A673 (cell line): ENCODE measurements around the gene CERS5. TPM values are rescaled to one million over a fixed set of nuclear protein-coding genes. Genes with fewer than 3 reads are reported as not detected.
A peak's percentile ranks its signal among the peaks of the same experiment; 100 is the strongest.

ENCODE experiments used
- BruUV-seq: library from RNA; stranded (reverse); fragments of 400-500 nt; replicated peaks from 2 replicates; lab custom pipeline; 2021; lab: Mats Ljungman, UMichigan
- CTCF ChIA-PET: fragments of 300-600 bp; sonication (Branson Sonifier 250); formaldehyde crosslinking; loops from one replicate; lab custom pipeline; 2022; ENCODE audit warnings: antibody characterized with exemption; lab: Charles Lee
- POLR2A ChIA-PET: fragments of 300-600 bp; sonication (Branson Sonifier 250); formaldehyde crosslinking; loops from one replicate; lab custom pipeline; 2022; ENCODE audit warnings: antibody characterized with exemption; ENCODE audit not compliant: low non-redundant PET; lab: Charles Lee
- DNase-seq: peaks from one replicate; pipeline ENCODE4 v3.0.0-alpha.2; 2015; ENCODE audit warnings: low spot score
- H3K27ac ChIP-seq: fragments of 200-600 bp; sonication (generic); 2 replicates; pipeline ENCODE4 v1.5.1; 2016; ENCODE audit warnings: mixed run types, low read depth, mild to moderate bottlenecking, mixed read lengths, antibody characterized with exemption, low read length; ENCODE audit not compliant: poor library complexity, severe bottlenecking
- H3K27me3 ChIP-seq: fragments of 200-600 bp; sonication (generic); replicated peaks from 2 replicates; pipeline ENCODE4 v1.6.1; 2017; ENCODE audit warnings: mixed run types, low read depth, mild to moderate bottlenecking, mixed read lengths, antibody characterized with exemption, low read length; ENCODE audit not compliant: insufficient read depth, poor library complexity
- H3K36me3 ChIP-seq: fragments of 200-600 bp; sonication (generic); 2 replicates; pipeline ENCODE4 v1.6.1; 2016; ENCODE audit warnings: mixed run types, mild to moderate bottlenecking, mixed read lengths, antibody characterized with exemption, low read length; ENCODE audit not compliant: insufficient read depth, poor library complexity, severe bottlenecking
- H3K4me1 ChIP-seq: fragments of 200-600 bp; sonication (generic); 2 replicates; pipeline ENCODE4 v1.6.1; 2017; ENCODE audit warnings: mixed run types, mild to moderate bottlenecking, mixed read lengths, antibody characterized with exemption, low read length; ENCODE audit not compliant: insufficient read depth, poor library complexity, severe bottlenecking
- H3K4me3 ChIP-seq: fragments of 200-600 bp; sonication (generic); 2 replicates; pipeline ENCODE4 v1.5.1; 2016; ENCODE audit warnings: low read depth, mixed run types, mild to moderate bottlenecking, mixed read lengths, low read length; ENCODE audit not compliant: poor library complexity, severe bottlenecking
- H3K9me3 ChIP-seq: fragments of 200-600 bp; sonication (generic); 2 replicates; pipeline ENCODE4 v1.6.1; 2016; ENCODE audit warnings: mixed run types, low read depth, mild to moderate bottlenecking, mixed read lengths, antibody characterized with exemption, low read length; ENCODE audit not compliant: poor library complexity, severe bottlenecking
- CTCF ChIP-seq: fragments of 300-800, 200-600 bp; sonication (generic); conservative IDR thresholded peaks from 2 replicates; pipeline ENCODE4 v1.5.1; 2017; ENCODE audit warnings: low read depth, mild to moderate bottlenecking, antibody characterized with exemption, low read length, moderate library complexity, mixed read lengths
- EZH2 ChIP-seq: fragments of 200-600 bp; sonication (generic); IDR thresholded peaks from 2 replicates; pipeline ENCODE4 v1.6.1; 2017; ENCODE audit warnings: borderline replicate concordance, low read depth, mild to moderate bottlenecking, mixed read lengths, antibody characterized with exemption, low read length; ENCODE audit not compliant: poor library complexity, severe bottlenecking
- intact Hi-C: fragments of 100-400 bp; cut with micrococcal nuclease; formaldehyde crosslinking; loops from one replicate; pipeline ENCODE4 v1.10.0; 2022; ENCODE audit not compliant: unreplicated experiment
- total RNA-seq: library from RNA; stranded (reverse); gene quantifications from 2 replicates; pipeline ENCODE4 v1.2.3, GENCODE V29; 2021

CERS5 gene
- total RNA-seq, 1 experiment from 2014 or later = 57.0 TPM

GRCh38 chr12:50213439-50213838, 46.3 kb upstream of the CERS5 start:
- CTCF ChIA-PET = no interaction called here
- no TSS peak for BruUV-seq
- peaks cover 37% of the 10 kb centered on the region for H3K4me1 ChIP-seq
- no peaks in the 10 kb centered on the region for H3K27me3 ChIP-seq
- no peaks in the 10 kb centered on the region for H3K9me3 ChIP-seq
- no peak for TF ChIP-seq EZH2
- no peak for TF ChIP-seq CTCF
- no peak for DNase-seq
- no peaks in the 10 kb centered on the region for H3K36me3 ChIP-seq
- H3K4me3 ChIP-seq = no peak overlapping the region
- intact Hi-C loops = no loop called here
- H3K27ac ChIP-seq = peak overlapping the region; percentile 1
- POLR2A ChIA-PET = interaction anchor here (0.6 kb wide), 1 partner anchor 17 kb away, joined by 12 read pairs; no protein-coding TSS in a partner anchor

- Histone ChIP-seq H3K27me3 (no peaks in the 10 kb centered on the region), H3K4me3 (peak overlapping the region; percentile 11), H3K36me3 (no peaks in the 10 kb centered on the region), H3K4me1 (peaks cover 37% of the 10 kb centered on the region), H3K27ac (peak overlapping the region; percentile 82), H3K9me3 (no peaks in the 10 kb centered on the region)
- BruUV-seq = no TSS peak
- DNase-seq = no peak
- TF ChIP-seq CTCF (no peak), EZH2 (no peak)
- ChIA-PET POLR2A (interaction anchor here (0.6 to 0.7 kb wide), 2 partner anchors 10 to 37 kb away, joined by 3 to 4 read pairs; no protein-coding TSS in a partner anchor), CTCF (interaction anchor here (0.6 to 1.5 kb wide), 2 partner anchors 15 to 102 kb away, joined by 4 to 5 read pairs; no protein-coding TSS in a partner anchor)
- intact Hi-C loops = no loop called here
Measured at GRCh38 chr12:50212071-50212467, 44.9 kb upstream of the CERS5 start.

GRCh38 chr12:50211392-50212070, 44.4 kb upstream of the CERS5 start:
- ChIA-PET POLR2A (interaction anchor here (0.5 to 0.7 kb wide), 2 partner anchors 37 to 1818 kb away, joined by 3 read pairs; no protein-coding TSS in a partner anchor), CTCF (interaction anchor here (1.5 kb wide), 1 partner anchor 103 kb away, joined by 4 read pairs; no protein-coding TSS in a partner anchor)
- H3K4me1 ChIP-seq = peaks cover 37% of the 10 kb centered on the region
- no peaks in the 10 kb centered on the region for H3K36me3 ChIP-seq
- DNase-seq = peak; percentile 87
- peak; percentile 47; the same call in 1 of the 2 replicates for TF ChIP-seq CTCF
- no peak for TF ChIP-seq EZH2
- H3K27me3 ChIP-seq = no peaks in the 10 kb centered on the region
- H3K9me3 ChIP-seq = no peaks in the 10 kb centered on the region
- H3K4me3 ChIP-seq = peak overlapping the region; percentile 25
- BruUV-seq = no TSS peak
- peak overlapping the region; percentile 82 for H3K27ac ChIP-seq
- intact Hi-C loops = no loop called here
